ENCODE results near the gene FMO5.

FMO5 gene

GRCh38 chr1:147223740-147224615 lies 1.2 kb downstream of the FMO5 start:
- TF ChIP-seq CTCF (conservative IDR thresholded peaks at IDR 0.05; ENCODE audit: low read depth, low read length): no peak
- DNase-seq (ENCODE audit: low read depth): no peak
- H3K4me3 ChIP-seq (ENCODE audit: low read depth, low read length): no peak overlapping the region

- no peak for TF ChIP-seq CTCF (conservative IDR thresholded peaks at IDR 0.05; ENCODE audit: low read depth, low read length)
- H3K4me3 ChIP-seq (ENCODE audit: low read depth, low read length): no peak overlapping the region
Measured at GRCh38 chr1:147218606-147219005, 6.5 kb downstream of the FMO5 start.

GRCh38 chr1:147217141-147217540 lies 8.0 kb downstream of the FMO5 start:
- H3K4me3 ChIP-seq (ENCODE audit: low read depth, low read length): no peak overlapping the region
- TF ChIP-seq CTCF (conservative IDR thresholded peaks at IDR 0.05; ENCODE audit: low read depth, low read length): no peak
- DNase-seq (ENCODE audit: low read depth): no peak

More at GRCh38 chr1:147218606-147219005, 6.5 kb downstream of the FMO5 start:
- DNase-seq (ENCODE audit: low read depth): no peak

GRCh38 chr1:147216124-147216523 lies 9.0 kb downstream of the FMO5 start:
- TF ChIP-seq CTCF (conservative IDR thresholded peaks at IDR 0.05; ENCODE audit: low read depth, low read length): no peak
- no peak for DNase-seq (ENCODE audit: low read depth)
- H3K4me3 ChIP-seq (ENCODE audit: low read depth, low read length): no peak overlapping the region

- no peak for DNase-seq (ENCODE audit: low read depth)
- H3K4me3 ChIP-seq (ENCODE audit: low read depth, low read length): no peak overlapping the region
- no peak for TF ChIP-seq CTCF (conservative IDR thresholded peaks at IDR 0.05; ENCODE audit: low read depth, low read length)
Measured at GRCh38 chr1:147215540-147215916, 9.6 kb downstream of the FMO5 start.

GRCh38 chr1:147214842-147215539 lies 10.1 kb downstream of the FMO5 start:
- peak; percentile 37 for DNase-seq (ENCODE audit: low read depth)
- no peak overlapping the region for H3K4me3 ChIP-seq (ENCODE audit: low read depth, low read length)
- no peak for TF ChIP-seq CTCF (conservative IDR thresholded peaks at IDR 0.05; ENCODE audit: low read depth, low read length)

All from choroid plexus epithelial cell (primary cell).